ENCODE results near the gene USP24. TPM values are rescaled to one million over a fixed set of nuclear protein-coding genes. Genes with fewer than 3 reads are reported as not detected.

The USP24 gene
- total RNA-seq, 1 donor from 2014 or later: 37.7 TPM

DNA sequence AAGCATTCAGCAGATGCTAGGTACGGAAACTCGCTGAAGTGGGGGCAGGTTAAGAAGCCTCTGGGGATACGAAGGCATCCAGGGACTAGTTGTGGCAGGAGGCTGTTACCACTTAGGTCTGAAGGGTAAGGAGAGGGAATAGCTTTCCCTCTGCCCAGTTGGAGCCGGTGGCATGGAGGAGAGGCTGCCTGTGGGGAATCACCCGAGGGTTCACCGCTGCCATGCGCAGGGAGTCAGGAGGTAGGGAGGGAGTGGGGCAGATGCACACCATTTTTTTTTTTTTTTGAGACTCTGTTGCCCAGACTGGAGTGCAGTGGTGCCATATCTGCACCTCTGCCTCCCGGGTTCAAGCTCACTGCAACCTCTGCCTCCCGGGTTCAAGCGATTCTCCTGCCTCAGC, 169.7 kb downstream of the USP24 start:
- H3K27me3 Mint-ChIP-seq (ENCODE audit: unreplicated experiment): peaks cover 10% of the 10 kb centered on the region
- no peaks in the 10 kb centered on the region for H3K36me3 Mint-ChIP-seq (ENCODE audit: low read depth, unreplicated experiment)
- no peaks in the 10 kb centered on the region for H3K4me1 Mint-ChIP-seq (ENCODE audit: unreplicated experiment)
- no peaks in the 10 kb centered on the region for H3K9me3 Mint-ChIP-seq (ENCODE audit: unreplicated experiment)
- H3K4me3 Mint-ChIP-seq (ENCODE audit: unreplicated experiment): no peak overlapping the region
- no peak for DNase-seq (ENCODE audit: low spot score)
- no peak overlapping the region for H3K27ac Mint-ChIP-seq (ENCODE audit: unreplicated experiment)
- TF ChIP-seq, protein P1, sequence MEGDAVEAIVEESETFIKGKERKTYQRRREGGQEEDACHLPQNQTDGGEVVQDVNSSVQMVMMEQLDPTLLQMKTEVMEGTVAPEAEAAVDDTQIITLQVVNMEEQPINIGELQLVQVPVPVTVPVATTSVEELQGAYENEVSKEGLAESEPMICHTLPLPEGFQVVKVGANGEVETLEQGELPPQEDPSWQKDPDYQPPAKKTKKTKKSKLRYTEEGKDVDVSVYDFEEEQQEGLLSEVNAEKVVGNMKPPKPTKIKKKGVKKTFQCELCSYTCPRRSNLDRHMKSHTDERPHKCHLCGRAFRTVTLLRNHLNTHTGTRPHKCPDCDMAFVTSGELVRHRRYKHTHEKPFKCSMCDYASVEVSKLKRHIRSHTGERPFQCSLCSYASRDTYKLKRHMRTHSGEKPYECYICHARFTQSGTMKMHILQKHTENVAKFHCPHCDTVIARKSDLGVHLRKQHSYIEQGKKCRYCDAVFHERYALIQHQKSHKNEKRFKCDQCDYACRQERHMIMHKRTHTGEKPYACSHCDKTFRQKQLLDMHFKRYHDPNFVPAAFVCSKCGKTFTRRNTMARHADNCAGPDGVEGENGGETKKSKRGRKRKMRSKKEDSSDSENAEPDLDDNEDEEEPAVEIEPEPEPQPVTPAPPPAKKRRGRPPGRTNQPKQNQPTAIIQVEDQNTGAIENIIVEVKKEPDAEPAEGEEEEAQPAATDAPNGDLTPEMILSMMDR (IDR thresholded peaks at IDR 0.05; ENCODE audit: unreplicated experiment): no peak

DNA sequence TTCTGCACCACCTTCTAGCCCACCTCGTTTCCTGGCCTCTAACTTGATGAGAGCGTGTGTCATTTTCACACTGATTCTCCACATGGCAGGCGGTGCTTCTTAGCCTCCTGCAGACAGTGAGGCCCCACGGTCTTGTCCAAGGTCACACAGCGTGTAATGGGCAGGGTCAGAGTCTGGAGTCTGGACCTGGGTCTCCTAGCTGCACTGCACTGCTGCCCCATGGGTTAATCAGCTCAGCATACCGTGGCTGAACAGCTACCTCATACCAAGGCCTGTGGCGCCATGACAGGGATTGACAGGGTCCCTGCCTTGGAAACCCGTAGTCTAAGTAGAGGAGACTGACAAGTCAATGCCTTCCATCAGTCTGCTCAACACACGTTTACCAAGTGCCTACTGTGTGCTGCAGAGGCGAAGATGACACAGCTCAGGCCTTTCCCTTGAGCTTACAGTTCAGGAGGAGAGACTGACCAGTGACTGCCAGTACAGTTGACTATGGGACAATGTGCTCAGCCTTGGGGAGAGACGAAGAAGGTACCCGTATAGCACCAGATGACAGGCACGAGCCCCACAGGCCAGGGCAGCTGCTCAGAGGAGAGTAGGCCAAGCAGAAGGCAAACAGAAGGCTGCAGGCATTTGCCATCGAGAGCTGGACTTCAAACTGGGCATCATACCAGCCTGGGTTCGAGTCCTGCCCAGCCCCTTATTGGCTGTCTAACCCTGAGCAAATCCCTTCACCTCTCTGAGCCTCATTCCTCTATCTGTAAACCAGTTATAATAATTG, 170.4 kb downstream of the USP24 start:
- peaks cover 13% of the 10 kb centered on the region for H3K27me3 Mint-ChIP-seq (ENCODE audit: unreplicated experiment)
- no peak overlapping the region for H3K4me3 Mint-ChIP-seq (ENCODE audit: unreplicated experiment)
- TF ChIP-seq, protein P1 (IDR thresholded peaks at IDR 0.05; ENCODE audit: unreplicated experiment): no peak
- DNase-seq (ENCODE audit: low spot score): no peak
- no peaks in the 10 kb centered on the region for H3K36me3 Mint-ChIP-seq (ENCODE audit: low read depth, unreplicated experiment)
- no peak overlapping the region for H3K27ac Mint-ChIP-seq (ENCODE audit: unreplicated experiment)
- peaks cover 4% of the 10 kb centered on the region for H3K4me1 Mint-ChIP-seq (ENCODE audit: unreplicated experiment)
- no peaks in the 10 kb centered on the region for H3K9me3 Mint-ChIP-seq (ENCODE audit: unreplicated experiment)

DNA sequence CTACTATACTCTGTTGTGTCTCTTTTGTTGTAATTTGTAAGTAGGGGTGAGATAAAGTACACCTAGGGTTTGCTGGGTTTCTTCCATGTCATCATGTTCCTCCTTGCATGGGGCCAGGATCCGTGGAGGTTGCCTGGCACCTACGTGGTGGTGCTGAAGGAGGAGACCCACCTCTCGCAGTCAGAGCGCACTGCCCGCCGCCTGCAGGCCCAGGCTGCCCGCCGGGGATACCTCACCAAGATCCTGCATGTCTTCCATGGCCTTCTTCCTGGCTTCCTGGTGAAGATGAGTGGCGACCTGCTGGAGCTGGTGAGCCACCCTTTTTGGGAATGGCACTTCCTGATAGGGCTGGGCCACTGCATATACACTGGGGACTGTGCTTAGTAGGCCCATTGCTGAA, 171.4 kb downstream of the USP24 start:
- Mint-ChIP-seq H3K9me3 (ENCODE audit: unreplicated experiment) (no peaks in the 10 kb centered on the region), H3K36me3 (ENCODE audit: low read depth, unreplicated experiment) (no peaks in the 10 kb centered on the region), H3K27ac (ENCODE audit: unreplicated experiment) (no peak overlapping the region), H3K27me3 (ENCODE audit: unreplicated experiment) (peaks cover 14% of the 10 kb centered on the region), H3K4me1 (ENCODE audit: unreplicated experiment) (peaks cover 8% of the 10 kb centered on the region), H3K4me3 (ENCODE audit: unreplicated experiment) (no peak overlapping the region)
- TF ChIP-seq, protein P1 (IDR thresholded peaks at IDR 0.05; ENCODE audit: unreplicated experiment): no peak
- no peak for DNase-seq (ENCODE audit: low spot score)

DNA sequence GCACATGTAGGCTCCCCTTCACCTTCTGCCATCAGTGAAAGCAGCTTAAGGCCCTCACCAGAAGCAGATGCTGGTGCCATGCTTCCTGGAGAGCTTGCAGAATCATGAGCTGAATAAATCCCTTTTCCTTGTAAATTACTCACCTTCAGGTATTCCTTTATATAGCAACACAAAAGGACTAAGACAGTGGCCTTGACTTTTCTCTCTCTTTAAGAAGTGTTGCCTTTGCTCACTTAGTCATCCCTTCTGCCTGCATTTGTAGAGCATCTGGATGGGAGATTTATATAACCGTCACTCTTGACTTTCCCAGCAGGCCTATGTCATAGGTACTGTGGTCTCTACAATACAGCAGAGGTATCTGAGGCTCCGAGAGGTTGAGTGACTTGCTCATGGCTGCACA, 172.2 kb downstream of the USP24 start:
- H3K4me1 Mint-ChIP-seq (ENCODE audit: unreplicated experiment): peaks cover 10% of the 10 kb centered on the region
- no peaks in the 10 kb centered on the region for H3K9me3 Mint-ChIP-seq (ENCODE audit: unreplicated experiment)
- H3K27ac Mint-ChIP-seq (ENCODE audit: unreplicated experiment): no peak overlapping the region
- peaks cover 18% of the 10 kb centered on the region for H3K27me3 Mint-ChIP-seq (ENCODE audit: unreplicated experiment)
- TF ChIP-seq, protein P1 (IDR thresholded peaks at IDR 0.05; ENCODE audit: unreplicated experiment): no peak
- H3K4me3 Mint-ChIP-seq (ENCODE audit: unreplicated experiment): no peak overlapping the region
- DNase-seq (ENCODE audit: low spot score): no peak
- H3K36me3 Mint-ChIP-seq (ENCODE audit: low read depth, unreplicated experiment): no peaks in the 10 kb centered on the region

DNA sequence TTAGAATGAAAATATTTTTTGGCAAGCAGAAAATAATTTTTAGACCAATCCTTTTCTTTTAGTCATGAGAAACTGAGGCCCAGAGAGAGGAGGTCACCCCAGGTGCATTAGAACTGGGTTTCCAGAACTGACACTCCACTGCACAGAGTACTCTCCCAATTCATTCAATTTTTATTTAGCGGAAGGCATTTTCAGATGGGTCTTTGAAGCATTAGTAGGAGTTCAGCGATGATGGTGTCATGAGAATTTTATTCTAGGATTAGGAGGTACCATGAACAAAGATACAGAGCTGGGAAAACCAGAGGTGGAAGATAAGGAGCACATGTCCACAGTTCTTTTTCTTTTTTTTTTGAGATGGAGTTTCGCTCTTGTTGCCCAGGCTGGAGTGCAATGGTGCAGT, 173.6 kb downstream of the USP24 start:
- peaks cover 21% of the 10 kb centered on the region for H3K27me3 Mint-ChIP-seq (ENCODE audit: unreplicated experiment)
- H3K27ac Mint-ChIP-seq (ENCODE audit: unreplicated experiment): no peak overlapping the region
- H3K4me3 Mint-ChIP-seq (ENCODE audit: unreplicated experiment): no peak overlapping the region
- no peaks in the 10 kb centered on the region for H3K36me3 Mint-ChIP-seq (ENCODE audit: low read depth, unreplicated experiment)
- no peak for DNase-seq (ENCODE audit: low spot score)
- no peaks in the 10 kb centered on the region for H3K9me3 Mint-ChIP-seq (ENCODE audit: unreplicated experiment)
- peaks cover 15% of the 10 kb centered on the region for H3K4me1 Mint-ChIP-seq (ENCODE audit: unreplicated experiment)
- TF ChIP-seq, protein P1 (IDR thresholded peaks at IDR 0.05; ENCODE audit: unreplicated experiment): no peak

Data from endothelial cell (in vitro differentiated cells).